ENCODE data around the gene VSTM2B. TPM values are rescaled to one million over a fixed set of nuclear protein-coding genes. Genes with fewer than 3 reads are reported as not detected.
"Not testable (repeated sequence)": the region's sequence is repeated elsewhere in the genome, so short reads cannot be mapped to it uniquely, and the experiment has no call there.

Gene VSTM2B
- total and polyA plus RNA-seq, 2 of the 4 experiments (the other 2 are of a cell fraction), result not detected

DNA sequence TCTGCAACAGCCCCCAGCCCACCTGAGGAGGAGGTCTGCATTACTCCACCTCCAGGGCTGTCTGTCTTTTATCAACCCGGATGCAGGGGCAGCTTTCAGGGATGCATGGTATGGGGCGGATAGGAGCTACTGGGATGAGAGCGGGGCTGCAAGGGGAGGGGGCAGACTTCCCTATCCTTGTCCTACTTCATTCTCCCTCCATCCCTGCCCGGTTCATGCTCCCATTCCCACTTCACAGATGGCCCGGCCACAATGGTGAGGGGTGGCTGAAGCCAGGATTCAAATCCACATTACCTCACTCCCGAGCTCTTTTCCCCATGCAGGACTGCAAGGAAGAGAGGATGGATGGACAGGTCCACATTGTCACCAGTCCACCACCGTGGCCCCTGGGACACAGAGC, 40.5 kb upstream of the VSTM2B start:
- no peaks in the 10 kb centered on the region for H3K4me1 ChIP-seq (ENCODE audit: control insufficient read depth, insufficient read depth, low read length)
- TF ChIP-seq NFE2L2 (IDR thresholded peaks at IDR 0.05; ENCODE audit: low read depth, low read length) (no peak), CTCF (conservative IDR thresholded peaks at IDR 0.05; ENCODE audit: low read depth, low read length) (no peak), POLR2A (IDR thresholded peaks at IDR 0.05; ENCODE audit: low read depth, low read length) (no peak), CEBPB (IDR thresholded peaks at IDR 0.05; ENCODE audit: low read depth, low read length) (no peak), MAZ (IDR thresholded peaks at IDR 0.05; ENCODE audit: borderline replicate concordance, low read depth, low read length) (no peak)
- DNase-seq (no peak), ATAC-seq (ENCODE audit: low read depth) (no peak)
- no peaks in the 10 kb centered on the region for H3K79me1 ChIP-seq (ENCODE audit: low read depth in 1 of 2, low read length in 2 of 2)
- no TSS peak for BruUV-seq (replicated peaks)
- no peaks in the 10 kb centered on the region for H3K27me3 ChIP-seq (ENCODE audit: control insufficient read depth, insufficient read depth, low read length)
- no peak overlapping the region for H2BK15ac ChIP-seq (ENCODE audit: low read depth, low read length)
- no peak overlapping the region for H3K4me3 ChIP-seq (ENCODE audit: insufficient read depth, low read depth, low read length)
- WGBS, 2 experiments (ENCODE audit: extremely low coverage in 2 of 2, insufficient read length in 1 of 2), result no CpG with 5 or more reads among the region's 7 CpGs
- no peak overlapping the region for H3K4ac ChIP-seq (ENCODE audit: low read depth, low read length)
- no peak overlapping the region for H2BK5ac ChIP-seq (ENCODE audit: low read depth, low read length, poor library complexity, severe bottlenecking)
- H4K20me1 ChIP-seq (ENCODE audit: insufficient read depth, low read length), result no peaks in the 10 kb centered on the region
- no peak overlapping the region for H2AFZ ChIP-seq (replicated peaks; ENCODE audit: low read length, poor library complexity)
- H2BK120ac ChIP-seq (ENCODE audit: low read depth, low read length), result no peak overlapping the region
- no peak overlapping the region for H3K18ac ChIP-seq (ENCODE audit: low read depth, low read length)
- CTCF ChIA-PET, result no interaction called here
- H3K9me1 ChIP-seq (ENCODE audit: insufficient read depth, low read length), result no peaks in the 10 kb centered on the region
- no peak overlapping the region for H3K56ac ChIP-seq (ENCODE audit: extremely low read depth, insufficient read depth, low read length)
- H3K27ac ChIP-seq (ENCODE audit: insufficient read depth, low read length), result no peak overlapping the region
- no peak overlapping the region for H2AK5ac ChIP-seq (ENCODE audit: low read depth, low read length)
- in situ Hi-C loops (cut with MboI; ENCODE audit: low sequenced_read_pairs) (no loop called here), dilution Hi-C loops (cut with HindIII; ENCODE audit: low sequenced_read_pairs, unreplicated experiment) (no loop called here), intact Hi-C loops (cut with micrococcal nuclease) (no loop called here)
- no peak overlapping the region for H4K91ac ChIP-seq (ENCODE audit: insufficient read depth, low read depth, low read length)
- H2AK9ac ChIP-seq (replicated peaks; ENCODE audit: low read depth, low read length, poor library complexity), result no peak overlapping the region
- POLR2A ChIA-PET (ENCODE audit: unreplicated experiment), result no interaction called here
- peaks cover 2% of the 10 kb centered on the region; the same call in 1 of the 2 replicates for H3K9me3 ChIP-seq (ENCODE audit: control insufficient read depth, insufficient read depth, low read length)
- no peak overlapping the region for H2BK20ac ChIP-seq (ENCODE audit: low read depth, low read length)
- no peak overlapping the region for H4K5ac ChIP-seq (ENCODE audit: low read depth, low read length)
- H4K8ac ChIP-seq (ENCODE audit: low read depth in 2 of 2, low read length in 2 of 2), result no peak overlapping the region
- H3K14ac ChIP-seq (replicated peaks; ENCODE audit: low read depth, low read length), result no peak overlapping the region
- H3K36me3 ChIP-seq (ENCODE audit: control insufficient read depth, insufficient read depth, low read length), result no peaks in the 10 kb centered on the region
- H3K4me2 ChIP-seq (ENCODE audit: low read depth, low read length), result no peak overlapping the region
- H3K9ac ChIP-seq (ENCODE audit: low read depth, low read length), result no peak overlapping the region
- H3K23ac ChIP-seq (ENCODE audit: low read depth, low read length), result no peak overlapping the region

GRCh38 chr19:29486961-29487360, 38.8 kb upstream of the VSTM2B start:
- H3K79me1 ChIP-seq (ENCODE audit: low read depth in 1 of 2, low read length in 2 of 2); H3K9me1 ChIP-seq (ENCODE audit: insufficient read depth, low read length); DNase-seq; H2BK5ac ChIP-seq (ENCODE audit: low read depth, low read length, poor library complexity, severe bottlenecking); H3K36me3 ChIP-seq (ENCODE audit: control insufficient read depth, insufficient read depth, low read length); H3K27me3 ChIP-seq (ENCODE audit: control insufficient read depth, insufficient read depth, low read length); H3K18ac ChIP-seq (ENCODE audit: low read depth, low read length); H3K4me3 ChIP-seq (ENCODE audit: insufficient read depth, low read depth, low read length); CTCF ChIA-PET; H2BK15ac ChIP-seq (ENCODE audit: low read depth, low read length); H2BK120ac ChIP-seq (ENCODE audit: low read depth, low read length); H2BK20ac ChIP-seq (ENCODE audit: low read depth, low read length); H2AFZ ChIP-seq (replicated peaks; ENCODE audit: low read length, poor library complexity); H3K4me2 ChIP-seq (ENCODE audit: low read depth, low read length); H4K5ac ChIP-seq (ENCODE audit: low read depth, low read length); in situ Hi-C loops (cut with MboI; ENCODE audit: low sequenced_read_pairs); POLR2A ChIA-PET (ENCODE audit: unreplicated experiment); H4K8ac ChIP-seq (ENCODE audit: low read depth in 2 of 2, low read length in 2 of 2); H2AK5ac ChIP-seq (ENCODE audit: low read depth, low read length); H3K4ac ChIP-seq (ENCODE audit: low read depth, low read length); H3K4me1 ChIP-seq (ENCODE audit: control insufficient read depth, insufficient read depth, low read length); H3K23ac ChIP-seq (ENCODE audit: low read depth, low read length); H4K20me1 ChIP-seq (ENCODE audit: insufficient read depth, low read length); H3K9ac ChIP-seq (ENCODE audit: low read depth, low read length); H2AK9ac ChIP-seq (replicated peaks; ENCODE audit: low read depth, low read length, poor library complexity); ATAC-seq (ENCODE audit: low read depth); dilution Hi-C loops (cut with HindIII; ENCODE audit: low sequenced_read_pairs, unreplicated experiment); BruUV-seq (replicated peaks); intact Hi-C loops (cut with micrococcal nuclease); H3K27ac ChIP-seq (ENCODE audit: insufficient read depth, low read length); H3K14ac ChIP-seq (replicated peaks; ENCODE audit: low read depth, low read length); H3K56ac ChIP-seq (ENCODE audit: extremely low read depth, insufficient read depth, low read length); H4K91ac ChIP-seq (ENCODE audit: insufficient read depth, low read depth, low read length); H3K9me3 ChIP-seq (ENCODE audit: control insufficient read depth, insufficient read depth, low read length): not testable (repeated sequence)
- no CpG with 5 or more reads among the region's 9 CpGs for WGBS, 2 experiments (ENCODE audit: extremely low coverage in 2 of 2, insufficient read length in 1 of 2)

Measured in IMR-90 (cell line).